ENCODE results near the gene MAML3. TPM values are rescaled to one million over a fixed set of nuclear protein-coding genes. Genes with fewer than 3 reads are reported as not detected.

Gene MAML3
- total and polyA plus RNA-seq, 2 experiments from 2014 or later, result 1.7 to 6.5 TPM

DNA sequence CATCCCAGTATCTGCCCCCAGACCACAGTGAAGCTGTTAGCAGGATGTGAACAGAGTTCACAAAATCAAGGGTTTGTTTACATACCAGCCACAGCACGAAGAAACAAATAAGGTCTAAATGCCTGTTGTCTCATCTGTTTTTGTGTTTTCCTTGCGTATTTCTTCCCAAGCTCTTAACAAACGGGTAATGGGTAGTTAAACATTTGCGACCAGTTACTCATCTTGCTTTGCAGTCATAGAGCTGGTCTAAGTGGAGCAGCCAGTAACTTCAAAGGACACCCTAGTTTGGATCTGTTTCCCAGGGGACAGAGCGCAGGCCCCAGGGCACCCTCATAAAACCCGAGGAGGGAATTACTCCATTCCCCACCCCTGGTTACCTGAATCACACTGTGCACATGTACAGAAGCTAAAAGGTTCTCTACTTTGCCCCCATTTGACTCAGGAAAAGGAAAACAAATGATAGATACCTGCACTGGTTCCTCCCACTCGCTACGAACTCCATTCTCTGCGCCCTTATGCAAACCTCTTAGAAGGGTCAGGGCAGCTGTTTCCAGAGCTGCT lies 68.8 kb downstream of the MAML3 start:
- Histone ChIP-seq H3K4me2 (no peak overlapping the region), H3K79me2 (replicated peaks; ENCODE audit: insufficient read depth) (no peaks in the 10 kb centered on the region), H3K4me1 (ENCODE audit: insufficient read depth) (peaks cover 44% of the 10 kb centered on the region), H3K36me3 (ENCODE audit: insufficient read depth) (no peaks in the 10 kb centered on the region), H3K27ac (ENCODE audit: low read depth) (0 out of 2 replicates have a peak overlapping the region, but pooled peaks have one; percentile 46), H4K20me1 (replicated peaks; ENCODE audit: insufficient read depth) (no peaks in the 10 kb centered on the region), H2AFZ (no peak overlapping the region), H3K4me3 (no peak overlapping the region), H3F3A (replicated peaks; ENCODE audit: low read depth) (no peaks in the 10 kb centered on the region), H3K27me3 (ENCODE audit: insufficient read depth) (no peaks in the 10 kb centered on the region), H3K9me2 (ENCODE audit: insufficient read depth) (no peaks in the 10 kb centered on the region)
- peak; percentile 24; the same call in 2 of the 3 replicates for ATAC-seq
- Mint-ChIP-seq H3K4me3 (no peak overlapping the region), H3K36me3 (ENCODE audit: low read depth) (no peaks in the 10 kb centered on the region), H3K27me3 (ENCODE audit: insufficient read depth, low read depth, poor library complexity) (peaks cover 2% of the 10 kb centered on the region), H3K4me1 (peaks cover 54% of the 10 kb centered on the region), H3K9me3 (no peaks in the 10 kb centered on the region), H3K27ac (no peak overlapping the region)
- no peak for DNase-seq (ENCODE audit: low spot score)
- TF ChIP-seq, protein P1, sequence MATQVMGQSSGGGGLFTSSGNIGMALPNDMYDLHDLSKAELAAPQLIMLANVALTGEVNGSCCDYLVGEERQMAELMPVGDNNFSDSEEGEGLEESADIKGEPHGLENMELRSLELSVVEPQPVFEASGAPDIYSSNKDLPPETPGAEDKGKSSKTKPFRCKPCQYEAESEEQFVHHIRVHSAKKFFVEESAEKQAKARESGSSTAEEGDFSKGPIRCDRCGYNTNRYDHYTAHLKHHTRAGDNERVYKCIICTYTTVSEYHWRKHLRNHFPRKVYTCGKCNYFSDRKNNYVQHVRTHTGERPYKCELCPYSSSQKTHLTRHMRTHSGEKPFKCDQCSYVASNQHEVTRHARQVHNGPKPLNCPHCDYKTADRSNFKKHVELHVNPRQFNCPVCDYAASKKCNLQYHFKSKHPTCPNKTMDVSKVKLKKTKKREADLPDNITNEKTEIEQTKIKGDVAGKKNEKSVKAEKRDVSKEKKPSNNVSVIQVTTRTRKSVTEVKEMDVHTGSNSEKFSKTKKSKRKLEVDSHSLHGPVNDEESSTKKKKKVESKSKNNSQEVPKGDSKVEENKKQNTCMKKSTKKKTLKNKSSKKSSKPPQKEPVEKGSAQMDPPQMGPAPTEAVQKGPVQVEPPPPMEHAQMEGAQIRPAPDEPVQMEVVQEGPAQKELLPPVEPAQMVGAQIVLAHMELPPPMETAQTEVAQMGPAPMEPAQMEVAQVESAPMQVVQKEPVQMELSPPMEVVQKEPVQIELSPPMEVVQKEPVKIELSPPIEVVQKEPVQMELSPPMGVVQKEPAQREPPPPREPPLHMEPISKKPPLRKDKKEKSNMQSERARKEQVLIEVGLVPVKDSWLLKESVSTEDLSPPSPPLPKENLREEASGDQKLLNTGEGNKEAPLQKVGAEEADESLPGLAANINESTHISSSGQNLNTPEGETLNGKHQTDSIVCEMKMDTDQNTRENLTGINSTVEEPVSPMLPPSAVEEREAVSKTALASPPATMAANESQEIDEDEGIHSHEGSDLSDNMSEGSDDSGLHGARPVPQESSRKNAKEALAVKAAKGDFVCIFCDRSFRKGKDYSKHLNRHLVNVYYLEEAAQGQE (IDR thresholded peaks at IDR 0.05; ENCODE audit: unreplicated experiment), result no peak
- TF ChIP-seq, protein P2, sequence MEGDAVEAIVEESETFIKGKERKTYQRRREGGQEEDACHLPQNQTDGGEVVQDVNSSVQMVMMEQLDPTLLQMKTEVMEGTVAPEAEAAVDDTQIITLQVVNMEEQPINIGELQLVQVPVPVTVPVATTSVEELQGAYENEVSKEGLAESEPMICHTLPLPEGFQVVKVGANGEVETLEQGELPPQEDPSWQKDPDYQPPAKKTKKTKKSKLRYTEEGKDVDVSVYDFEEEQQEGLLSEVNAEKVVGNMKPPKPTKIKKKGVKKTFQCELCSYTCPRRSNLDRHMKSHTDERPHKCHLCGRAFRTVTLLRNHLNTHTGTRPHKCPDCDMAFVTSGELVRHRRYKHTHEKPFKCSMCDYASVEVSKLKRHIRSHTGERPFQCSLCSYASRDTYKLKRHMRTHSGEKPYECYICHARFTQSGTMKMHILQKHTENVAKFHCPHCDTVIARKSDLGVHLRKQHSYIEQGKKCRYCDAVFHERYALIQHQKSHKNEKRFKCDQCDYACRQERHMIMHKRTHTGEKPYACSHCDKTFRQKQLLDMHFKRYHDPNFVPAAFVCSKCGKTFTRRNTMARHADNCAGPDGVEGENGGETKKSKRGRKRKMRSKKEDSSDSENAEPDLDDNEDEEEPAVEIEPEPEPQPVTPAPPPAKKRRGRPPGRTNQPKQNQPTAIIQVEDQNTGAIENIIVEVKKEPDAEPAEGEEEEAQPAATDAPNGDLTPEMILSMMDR (conservative IDR thresholded peaks at IDR 0.05; ENCODE audit: low read depth in 2 of 2), result no peak
- no peak for TF ChIP-seq JUNB (IDR thresholded peaks at IDR 0.05; ENCODE audit: unreplicated experiment)
- TF ChIP-seq CREB1 (CRISPR knock-in tag; IDR thresholded peaks at IDR 0.05; ENCODE audit: low read depth), result no peak
- TF ChIP-seq, protein P3, sequence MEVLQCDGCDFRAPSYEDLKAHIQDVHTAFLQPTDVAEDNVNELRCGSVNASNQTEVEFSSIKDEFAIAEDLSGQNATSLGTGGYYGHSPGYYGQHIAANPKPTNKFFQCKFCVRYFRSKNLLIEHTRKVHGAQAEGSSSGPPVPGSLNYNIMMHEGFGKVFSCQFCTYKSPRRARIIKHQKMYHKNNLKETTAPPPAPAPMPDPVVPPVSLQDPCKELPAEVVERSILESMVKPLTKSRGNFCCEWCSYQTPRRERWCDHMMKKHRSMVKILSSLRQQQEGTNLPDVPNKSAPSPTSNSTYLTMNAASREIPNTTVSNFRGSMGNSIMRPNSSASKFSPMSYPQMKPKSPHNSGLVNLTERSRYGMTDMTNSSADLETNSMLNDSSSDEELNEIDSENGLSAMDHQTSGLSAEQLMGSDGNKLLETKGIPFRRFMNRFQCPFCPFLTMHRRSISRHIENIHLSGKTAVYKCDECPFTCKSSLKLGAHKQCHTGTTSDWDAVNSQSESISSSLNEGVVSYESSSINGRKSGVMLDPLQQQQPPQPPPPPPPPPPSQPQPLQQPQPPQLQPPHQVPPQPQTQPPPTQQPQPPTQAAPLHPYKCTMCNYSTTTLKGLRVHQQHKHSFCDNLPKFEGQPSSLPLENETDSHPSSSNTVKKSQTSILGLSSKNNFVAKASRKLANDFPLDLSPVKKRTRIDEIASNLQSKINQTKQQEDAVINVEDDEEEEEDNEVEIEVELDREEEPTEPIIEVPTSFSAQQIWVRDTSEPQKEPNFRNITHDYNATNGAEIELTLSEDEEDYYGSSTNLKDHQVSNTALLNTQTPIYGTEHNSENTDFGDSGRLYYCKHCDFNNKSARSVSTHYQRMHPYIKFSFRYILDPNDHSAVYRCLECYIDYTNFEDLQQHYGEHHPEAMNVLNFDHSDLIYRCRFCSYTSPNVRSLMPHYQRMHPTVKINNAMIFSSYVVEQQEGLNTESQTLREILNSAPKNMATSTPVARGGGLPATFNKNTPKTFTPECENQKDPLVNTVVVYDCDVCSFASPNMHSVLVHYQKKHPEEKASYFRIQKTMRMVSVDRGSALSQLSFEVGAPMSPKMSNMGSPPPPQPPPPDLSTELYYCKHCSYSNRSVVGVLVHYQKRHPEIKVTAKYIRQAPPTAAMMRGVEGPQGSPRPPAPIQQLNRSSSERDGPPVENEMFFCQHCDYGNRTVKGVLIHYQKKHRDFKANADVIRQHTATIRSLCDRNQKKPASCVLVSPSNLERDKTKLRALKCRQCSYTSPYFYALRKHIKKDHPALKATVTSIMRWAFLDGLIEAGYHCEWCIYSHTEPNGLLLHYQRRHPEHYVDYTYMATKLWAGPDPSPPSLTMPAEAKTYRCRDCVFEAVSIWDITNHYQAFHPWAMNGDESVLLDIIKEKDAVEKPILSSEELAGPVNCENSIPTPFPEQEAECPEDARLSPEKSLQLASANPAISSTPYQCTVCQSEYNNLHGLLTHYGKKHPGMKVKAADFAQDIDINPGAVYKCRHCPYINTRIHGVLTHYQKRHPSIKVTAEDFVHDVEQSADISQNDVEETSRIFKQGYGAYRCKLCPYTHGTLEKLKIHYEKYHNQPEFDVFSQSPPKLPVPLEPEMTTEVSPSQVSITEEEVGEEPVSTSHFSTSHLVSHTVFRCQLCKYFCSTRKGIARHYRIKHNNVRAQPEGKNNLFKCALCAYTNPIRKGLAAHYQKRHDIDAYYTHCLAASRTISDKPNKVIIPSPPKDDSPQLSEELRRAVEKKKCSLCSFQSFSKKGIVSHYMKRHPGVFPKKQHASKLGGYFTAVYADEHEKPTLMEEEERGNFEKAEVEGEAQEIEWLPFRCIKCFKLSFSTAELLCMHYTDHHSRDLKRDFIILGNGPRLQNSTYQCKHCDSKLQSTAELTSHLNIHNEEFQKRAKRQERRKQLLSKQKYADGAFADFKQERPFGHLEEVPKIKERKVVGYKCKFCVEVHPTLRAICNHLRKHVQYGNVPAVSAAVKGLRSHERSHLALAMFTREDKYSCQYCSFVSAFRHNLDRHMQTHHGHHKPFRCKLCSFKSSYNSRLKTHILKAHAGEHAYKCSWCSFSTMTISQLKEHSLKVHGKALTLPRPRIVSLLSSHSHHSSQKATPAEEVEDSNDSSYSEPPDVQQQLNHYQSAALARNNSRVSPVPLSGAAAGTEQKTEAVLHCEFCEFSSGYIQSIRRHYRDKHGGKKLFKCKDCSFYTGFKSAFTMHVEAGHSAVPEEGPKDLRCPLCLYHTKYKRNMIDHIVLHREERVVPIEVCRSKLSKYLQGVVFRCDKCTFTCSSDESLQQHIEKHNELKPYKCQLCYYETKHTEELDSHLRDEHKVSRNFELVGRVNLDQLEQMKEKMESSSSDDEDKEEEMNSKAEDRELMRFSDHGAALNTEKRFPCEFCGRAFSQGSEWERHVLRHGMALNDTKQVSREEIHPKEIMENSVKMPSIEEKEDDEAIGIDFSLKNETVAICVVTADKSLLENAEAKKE (CRISPR knock-in tag; IDR thresholded peaks at IDR 0.05), result no peak
- TF ChIP-seq EZH2phosphoT487 (IDR thresholded peaks at IDR 0.05; ENCODE audit: unreplicated experiment), result no peak
- no peak for TF ChIP-seq NANOG (IDR thresholded peaks at IDR 0.05; ENCODE audit: borderline replicate concordance)
- no peak for TF ChIP-seq ZNF114 (CRISPR knock-in tag; IDR thresholded peaks at IDR 0.05)
